Activated T-helper 9 cell treated with anti-CD3 and anti-CD28 coated beads, Interleukin-2, amount 50 U/mL, for 16 hours (primary cell): ENCODE measurements around the gene USH2A.

Experiments used
- DNase-seq: peaks from one replicate; pipeline ENCODE4 v3.0.0-alpha.2; 2020; ENCODE audit warnings: low read depth

USH2A gene

DNA sequence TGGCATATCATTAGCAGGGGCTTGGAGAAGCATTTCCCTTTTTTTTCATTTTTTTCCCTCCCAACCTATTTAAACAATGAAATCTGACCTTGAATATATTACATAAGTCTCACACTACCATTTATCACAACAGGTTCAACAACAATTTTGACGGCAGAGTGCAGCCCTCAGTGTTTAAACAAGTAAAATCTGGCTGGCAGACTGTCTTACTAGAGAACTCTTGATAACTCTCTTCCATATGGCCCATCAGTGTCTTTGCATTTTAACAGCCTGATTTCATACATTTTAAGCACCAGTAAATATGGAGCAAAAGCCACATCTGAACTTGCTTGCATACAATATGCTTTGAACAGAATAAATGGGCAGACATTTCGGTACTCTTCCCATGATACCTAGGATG lies 643.1 kb downstream of the USH2A start:
- no peak for DNase-seq

DNA sequence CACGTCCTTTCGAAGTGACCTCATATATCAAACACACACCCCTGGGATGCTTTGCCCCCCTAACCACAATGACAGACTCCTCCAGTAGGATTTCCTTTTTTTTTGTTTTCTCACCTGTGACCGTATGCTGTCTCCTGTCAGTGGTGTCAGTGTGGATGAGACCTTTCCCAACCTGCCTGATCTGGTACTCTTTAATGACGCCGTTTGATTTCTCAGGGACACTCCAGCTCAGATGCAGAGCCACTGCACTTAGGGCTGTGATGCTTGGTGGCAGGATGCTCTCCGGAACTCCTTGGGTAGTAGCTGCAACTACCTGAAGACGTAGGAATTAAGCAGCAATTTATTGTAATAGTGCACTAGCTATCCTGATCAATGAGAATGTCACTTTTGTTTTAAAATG lies 643.5 kb downstream of the USH2A start:
- no peak for DNase-seq

- no peak for DNase-seq
Measured at GRCh38 chr1:215777370-215777925, 645.8 kb downstream of the USH2A start.

DNA sequence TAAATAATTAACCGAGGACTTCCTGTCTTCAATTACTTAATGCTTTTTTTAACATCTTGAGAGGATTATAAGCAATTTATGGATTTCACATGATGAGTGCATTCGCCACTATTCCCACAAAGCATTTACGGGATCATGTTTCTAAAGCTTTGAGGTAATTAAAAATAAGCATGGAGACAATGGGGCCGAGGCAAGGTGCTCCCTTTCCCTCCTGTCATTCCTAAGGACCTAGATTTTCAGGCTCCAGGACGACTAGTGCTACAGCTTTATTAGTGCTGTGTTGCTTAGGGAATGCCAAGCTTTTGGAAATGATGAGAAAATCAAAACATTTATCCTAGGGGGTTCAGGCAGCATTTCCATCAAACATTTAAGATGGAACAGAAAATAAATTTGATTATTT lies 646.9 kb downstream of the USH2A start:
- DNase-seq = no peak

DNA sequence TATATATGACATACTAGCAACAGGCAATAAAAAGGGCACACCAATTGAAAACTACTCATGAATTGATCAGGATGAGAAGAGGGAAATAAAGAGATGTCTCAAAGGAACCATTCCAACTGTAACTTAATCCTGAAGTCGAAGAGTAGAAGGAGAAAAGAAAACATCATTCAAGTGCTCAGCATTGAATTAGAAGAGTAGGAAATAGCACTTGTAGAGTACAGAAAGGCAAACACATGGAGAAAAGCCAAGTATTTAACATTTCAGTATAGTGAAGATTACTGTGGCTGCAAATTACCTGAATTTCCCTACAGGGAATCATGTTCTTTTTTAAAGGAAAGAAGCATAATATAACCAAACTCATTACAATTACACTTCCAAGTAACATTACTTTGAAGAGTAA lies 651.1 kb downstream of the USH2A start:
- DNase-seq = no peak

DNA sequence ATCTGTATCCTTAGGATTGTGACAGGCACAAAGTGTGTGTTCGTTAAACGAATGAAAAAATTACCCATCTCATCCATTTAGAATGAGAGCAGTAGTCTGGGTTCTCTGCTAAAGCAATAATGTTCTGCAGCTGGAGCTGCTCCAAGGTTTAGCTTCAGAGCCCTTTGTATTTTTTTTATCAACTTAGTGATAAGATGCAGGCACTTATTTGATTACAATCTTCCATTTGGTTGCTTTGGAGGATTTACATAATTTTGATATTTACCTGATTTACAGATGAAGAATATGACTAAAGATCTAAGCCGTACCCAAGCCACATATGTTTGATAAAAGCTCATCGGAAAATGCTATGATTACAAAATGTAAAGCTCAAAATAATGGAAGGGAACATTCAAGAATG lies 654.9 kb downstream of the USH2A start:
- DNase-seq = no peak

GRCh38 chr1:215767761-215768160 lies 655.5 kb downstream of the USH2A start:
- DNase-seq = no peak

DNA sequence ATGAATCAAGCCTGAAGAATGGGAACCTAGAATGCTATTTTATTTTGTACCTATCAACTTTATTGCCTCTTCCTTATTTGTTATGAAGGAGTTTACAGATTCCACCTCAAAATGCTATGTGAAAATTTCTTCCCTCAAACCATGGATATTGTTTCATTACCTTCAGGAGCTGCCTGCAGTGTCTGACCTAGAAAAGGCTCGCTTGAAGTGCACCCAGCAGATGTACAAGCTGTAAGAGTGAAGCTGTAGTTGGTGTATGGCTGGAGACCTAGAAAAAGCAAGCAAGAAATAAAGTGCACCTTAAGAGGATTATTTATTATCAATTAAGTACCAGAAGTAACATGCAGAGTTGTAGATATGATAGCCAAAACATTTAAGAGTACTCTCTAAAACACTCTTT lies 656.7 kb downstream of the USH2A start:
- DNase-seq = no peak

DNA sequence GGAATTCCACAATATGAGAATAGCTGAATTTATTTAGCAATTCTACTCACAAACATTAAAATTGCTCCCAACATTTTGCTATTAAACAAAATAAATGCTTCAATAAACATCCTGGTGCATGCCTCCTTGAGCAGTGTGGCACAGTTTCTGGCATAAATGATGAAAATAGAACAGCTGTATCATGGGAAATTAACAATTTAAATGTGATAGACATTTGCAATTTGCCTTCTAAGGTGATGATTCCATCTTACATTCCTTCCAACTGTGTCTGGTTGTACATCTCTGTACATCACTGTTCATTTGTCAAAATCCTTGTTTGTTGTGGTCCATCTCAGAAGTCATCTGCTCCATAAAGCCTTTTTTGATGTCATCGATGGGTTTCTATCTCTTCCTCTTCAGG lies 657.4 kb downstream of the USH2A start:
- no peak for DNase-seq

DNA sequence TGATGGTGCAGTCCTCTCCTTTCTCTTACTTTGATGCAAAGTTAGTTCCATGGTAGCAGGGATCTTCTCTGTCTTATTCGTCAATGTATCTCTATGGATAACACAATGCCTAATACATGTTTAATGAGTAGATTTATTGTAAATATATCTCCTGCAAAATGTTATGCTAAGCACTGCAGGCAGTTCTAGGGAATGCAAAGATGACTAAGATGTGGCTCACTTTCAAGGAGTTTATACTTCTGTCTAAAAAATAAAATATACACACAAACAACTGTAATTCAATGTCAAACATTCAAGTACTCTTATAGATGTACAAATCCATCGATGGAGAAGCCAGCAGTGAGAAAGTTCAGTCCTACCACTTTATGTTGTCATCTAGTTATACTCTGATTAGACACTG lies 661.8 kb downstream of the USH2A start:
- no peak for DNase-seq

- no peak for DNase-seq
Measured at GRCh38 chr1:215754112-215754511, 669.1 kb downstream of the USH2A start.

DNA sequence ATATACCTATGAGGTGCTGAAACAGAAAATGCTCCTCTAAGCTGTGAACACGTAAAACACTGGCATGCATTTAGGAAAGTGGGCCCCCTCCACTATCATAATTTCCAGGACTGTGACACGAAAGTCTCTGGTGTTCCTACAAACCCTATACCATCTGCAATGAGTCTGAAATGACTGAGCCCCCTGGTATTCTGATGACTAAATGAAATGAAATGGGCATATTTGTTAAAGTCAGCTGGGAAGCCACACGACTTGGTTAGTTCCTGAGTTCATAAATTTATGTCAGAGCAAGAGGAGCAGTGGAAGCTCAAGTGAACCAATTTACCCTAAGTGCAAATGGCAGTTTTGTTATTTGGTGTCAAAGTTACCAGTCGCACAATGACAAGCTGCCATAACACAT lies 673.8 kb downstream of the USH2A start:
- DNase-seq = no peak

GRCh38 chr1:215748431-215748830 lies 674.8 kb downstream of the USH2A start:
- DNase-seq = no peak

- no peak for DNase-seq
Measured at GRCh38 chr1:215744419-215744818, 678.8 kb downstream of the USH2A start.

- no peak for DNase-seq
Measured at GRCh38 chr1:215739025-215739424, 684.2 kb downstream of the USH2A start.

DNA sequence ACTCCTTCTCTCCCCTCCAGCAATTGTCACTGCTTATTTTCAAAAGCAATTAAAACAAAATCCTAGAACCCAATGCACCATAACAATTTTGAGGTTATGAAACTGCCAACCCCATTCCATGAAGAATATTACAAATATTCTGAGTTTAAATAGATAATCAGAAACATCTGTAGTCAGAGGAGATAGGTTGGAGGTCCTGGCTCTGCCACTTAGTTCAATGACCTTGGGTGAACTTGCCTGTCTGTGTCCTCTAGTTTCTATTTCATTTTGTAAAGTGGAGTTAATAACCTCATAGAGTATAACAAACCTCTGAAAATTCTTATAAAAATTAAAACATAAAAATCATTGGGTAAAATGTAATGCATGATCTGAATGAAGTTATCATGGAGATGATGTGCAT lies 691.5 kb downstream of the USH2A start:
- DNase-seq = no peak

DNA sequence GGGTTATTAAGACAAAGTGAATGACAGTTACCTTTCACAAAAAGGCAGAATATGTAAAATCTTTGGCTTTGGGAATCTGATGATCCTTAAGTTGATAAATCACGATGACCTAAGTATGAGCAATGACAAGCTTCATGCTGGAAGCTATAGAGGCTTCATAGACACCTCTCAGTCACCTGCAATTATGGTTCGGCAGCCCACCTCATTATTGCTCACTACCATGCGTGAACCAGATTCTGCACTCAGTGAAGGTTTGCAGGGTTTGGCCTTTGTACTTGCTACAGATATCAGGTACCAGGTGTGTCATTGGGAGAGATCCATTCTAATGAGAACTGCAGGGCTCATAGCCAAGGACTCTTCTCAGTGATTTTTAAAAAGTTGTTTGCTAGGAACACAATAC lies 692.6 kb downstream of the USH2A start:
- DNase-seq = no peak

- no peak for DNase-seq
Measured at GRCh38 chr1:215728169-215728568, 695.1 kb downstream of the USH2A start.

DNA sequence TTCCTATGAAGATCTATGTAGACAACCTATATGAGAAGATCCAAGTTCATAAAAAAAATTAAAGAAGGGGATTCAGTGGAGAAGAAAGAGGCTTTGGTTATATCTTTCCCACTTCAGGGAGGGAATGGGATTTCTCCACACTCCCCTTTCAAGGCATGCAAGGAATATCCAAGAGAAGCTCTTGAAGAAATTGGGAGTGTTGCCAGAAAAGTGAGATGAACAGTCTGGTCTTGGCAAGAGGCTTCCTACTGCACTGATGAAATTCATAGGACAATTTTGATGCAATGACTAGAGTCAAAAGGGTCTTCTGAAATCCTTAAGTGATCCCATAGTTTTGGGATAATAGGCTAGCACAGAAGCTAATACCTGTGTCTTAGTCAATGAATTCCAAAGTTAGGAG lies 703.1 kb downstream of the USH2A start:
- no peak for DNase-seq

- no peak for DNase-seq
Measured at GRCh38 chr1:215719552-215719951, 703.7 kb downstream of the USH2A start.

DNA sequence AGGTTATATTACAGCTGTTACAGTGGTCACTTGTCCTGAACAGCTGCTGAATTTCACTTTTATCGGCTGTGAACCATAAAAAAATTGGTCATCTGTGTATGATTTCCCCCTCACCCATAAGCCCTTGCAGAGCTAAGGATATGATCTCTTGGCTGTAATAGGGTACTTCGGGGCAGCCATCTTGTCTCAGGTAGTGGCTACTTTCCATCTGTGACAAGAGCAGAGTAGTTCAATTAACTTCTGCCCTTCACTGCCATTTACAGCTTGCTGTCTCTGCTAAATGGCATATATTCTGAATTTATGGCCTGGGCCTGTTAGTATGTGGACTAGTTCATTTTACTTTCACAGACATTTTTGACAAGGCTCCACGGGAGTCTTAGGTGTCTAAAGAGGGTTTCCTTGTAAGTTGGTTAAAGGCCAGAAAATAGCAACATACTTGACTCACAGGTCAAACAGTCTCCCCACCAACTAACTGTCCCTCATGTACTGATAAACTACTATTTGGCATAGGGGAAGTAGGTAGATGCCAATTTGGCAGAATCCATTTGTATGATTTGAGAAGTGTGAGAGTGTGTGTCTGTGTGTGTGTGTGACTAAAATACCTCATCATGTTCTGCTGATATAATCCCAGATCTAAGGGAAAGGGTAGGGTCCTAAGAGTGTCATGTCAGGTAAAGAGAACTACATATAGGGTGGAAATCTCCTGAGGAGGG lies 704.5 kb downstream of the USH2A start:
- no peak for DNase-seq

- DNase-seq = no peak
Measured at GRCh38 chr1:215717677-215718426, 705.4 kb downstream of the USH2A start.

DNA sequence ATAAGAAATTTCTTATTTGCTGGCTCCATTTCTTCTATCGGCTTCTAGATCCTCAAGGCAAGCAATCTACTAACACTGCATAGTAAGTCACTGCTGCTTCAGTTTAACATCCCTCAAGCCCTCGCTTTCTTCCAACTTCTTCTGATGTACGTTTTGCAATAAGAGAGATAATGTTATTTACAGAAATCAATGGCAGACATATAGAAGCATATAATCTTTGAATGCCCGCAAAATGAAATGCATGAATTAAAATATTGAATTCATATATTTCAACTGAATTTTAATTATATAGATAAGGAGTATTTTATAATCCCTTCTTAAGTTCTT lies 712.4 kb downstream of the USH2A start:
- DNase-seq = no peak
